Gastrocnemius medialis (tissue), 4 donors: ENCODE measurements around the gene RYR2. TPM values are rescaled to one million over a fixed set of nuclear protein-coding genes. Genes with fewer than 3 reads are reported as not detected.

Experiments
- ATAC-seq, 2 donors: fragments of 150-250 bp; one replicate each; pipeline ENCODE4 v1.9.1; 2016
- DNase-seq, 2 donors: peaks; one replicate each; pipeline ENCODE4 v3.0.0-alpha.2; 2019
- H3K27ac ChIP-seq, 4 donors: fragments of 200-600 bp; sonication (generic); 1 replicate in 1 of 4; 2 replicates in 3 of 4; pipeline ENCODE4 v1.5.1; 2016 to 2018; ENCODE audit warnings: mild to moderate bottlenecking in 2 of 4, moderate library complexity in 1 of 4
- H3K27me3 ChIP-seq, 3 donors: fragments of 200-600 bp; sonication (generic) in 2 of 3; 1 replicate in 1 of 3; 2 replicates in 2 of 3; pipeline versions ENCODE4 v1.5.1 to v1.6.0; 2016 to 2019; ENCODE audit warnings: mild to moderate bottlenecking in 1 of 3, moderate library complexity in 1 of 3
- H3K36me3 ChIP-seq, 2 donors: fragments of 200-600 bp; sonication (generic) in 1 of 2; one replicate each; pipeline ENCODE4 v1.5.1; 2017 to 2018
- H3K4me1 ChIP-seq, 2 donors: fragments of 200-600 bp; sonication (generic) in 1 of 2; one replicate each; pipeline ENCODE4 v1.5.1; 2016 to 2017; ENCODE audit warnings: mild to moderate bottlenecking in 2 of 2
- H3K4me3 ChIP-seq, 4 donors: fragments of 200-600 bp; sonication (generic) in 3 of 4; 1 replicate in 1 of 4; 2 replicates in 3 of 4; pipeline ENCODE4 v1.5.1; 2016 to 2019; ENCODE audit warnings: mild to moderate bottlenecking in 2 of 4
- H3K9me3 ChIP-seq, 3 donors: fragments of 200-600 bp; sonication (generic) in 2 of 3; 1 replicate in 1 of 3; 2 replicates in 2 of 3; pipeline ENCODE4 v1.5.1; 2016 to 2019
- POLR2A ChIP-seq, 2 donors: fragments of 450-650 bp; IDR thresholded peaks; one replicate each; pipeline ENCODE4 v1.6.1; 2017; ENCODE audit warnings: antibody characterized with exemption in 2 of 2, mild to moderate bottlenecking in 2 of 2, moderate library complexity in 2 of 2
- in situ Hi-C, 4 donors: fragments of 200-750 bp; cut with MboI; loops; one replicate each; pipeline versions ENCODE4 v1.15.0 to v1.8.0; 2017; ENCODE audit warnings: low sequenced_read_pairs in 4 of 4
- intact Hi-C: fragments of 100-400 bp; cut with DNase I; formaldehyde crosslinking; loops from one replicate; pipeline ENCODE4 v1.15.1; 2023; ENCODE audit warnings: low total_unique reads
- total RNA-seq, 4 donors: library from RNA; depleted of rRNA; stranded (reverse); fragments of >200 nt; gene quantifications; one replicate each; pipeline versions ENCODE4 v1.1.0 to v1.2.3, GENCODE V29; 2016
- TF ChIP-seq, protein P1 (sequence below), 5 experiments: fragments of 450-650 bp in 3 of 5; fragments of 200-600 bp in 2 of 5; sonication (generic) in 2 of 5; IDR thresholded peaks in 4 of 5; conservative IDR thresholded peaks in 1 of 5; 1 replicate in 4 of 5; 2 replicates in 1 of 5; pipeline ENCODE4 v1.5.1; 2016 to 2019; ENCODE audit warnings: antibody characterized with exemption in 5 of 5, mild to moderate bottlenecking in 3 of 5, moderate library complexity in 3 of 5

The RYR2 gene
- total RNA-seq, 4 donors from 2014 or later, result 0.04 to 0.16 (median 0.07) TPM

DNA sequence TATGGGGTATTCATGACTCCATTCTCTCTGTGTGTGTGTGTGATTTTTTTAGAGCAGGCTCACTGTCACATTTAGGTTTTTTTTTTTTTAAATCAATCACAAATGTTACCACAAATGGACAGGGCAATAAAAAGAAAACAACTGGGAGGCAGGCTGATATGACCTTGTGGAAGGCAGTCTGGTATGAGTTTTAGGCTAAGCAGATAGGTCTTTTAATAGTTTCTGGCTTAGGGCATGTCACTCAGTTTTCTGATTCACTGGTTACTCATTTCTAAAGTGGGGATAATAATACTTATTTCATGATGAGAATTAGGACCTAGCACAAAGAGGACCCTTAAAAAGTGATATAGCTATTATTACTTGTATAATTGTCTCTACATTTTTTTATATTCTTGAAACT, 278.9 kb downstream of the RYR2 start:
- Histone ChIP-seq H3K36me3 (no peaks in the 10 kb centered on the region), H3K27me3 (no peaks in the 10 kb centered on the region), H3K27ac (no peak overlapping the region), H3K4me3 (no peak overlapping the region), H3K4me1 (no peaks in the 10 kb centered on the region), H3K9me3 (no peaks in the 10 kb centered on the region)
- in situ Hi-C loops, result no loop called here
- no peak for TF ChIP-seq POLR2A (IDR thresholded peaks at IDR 0.05)
- TF ChIP-seq, protein P1, sequence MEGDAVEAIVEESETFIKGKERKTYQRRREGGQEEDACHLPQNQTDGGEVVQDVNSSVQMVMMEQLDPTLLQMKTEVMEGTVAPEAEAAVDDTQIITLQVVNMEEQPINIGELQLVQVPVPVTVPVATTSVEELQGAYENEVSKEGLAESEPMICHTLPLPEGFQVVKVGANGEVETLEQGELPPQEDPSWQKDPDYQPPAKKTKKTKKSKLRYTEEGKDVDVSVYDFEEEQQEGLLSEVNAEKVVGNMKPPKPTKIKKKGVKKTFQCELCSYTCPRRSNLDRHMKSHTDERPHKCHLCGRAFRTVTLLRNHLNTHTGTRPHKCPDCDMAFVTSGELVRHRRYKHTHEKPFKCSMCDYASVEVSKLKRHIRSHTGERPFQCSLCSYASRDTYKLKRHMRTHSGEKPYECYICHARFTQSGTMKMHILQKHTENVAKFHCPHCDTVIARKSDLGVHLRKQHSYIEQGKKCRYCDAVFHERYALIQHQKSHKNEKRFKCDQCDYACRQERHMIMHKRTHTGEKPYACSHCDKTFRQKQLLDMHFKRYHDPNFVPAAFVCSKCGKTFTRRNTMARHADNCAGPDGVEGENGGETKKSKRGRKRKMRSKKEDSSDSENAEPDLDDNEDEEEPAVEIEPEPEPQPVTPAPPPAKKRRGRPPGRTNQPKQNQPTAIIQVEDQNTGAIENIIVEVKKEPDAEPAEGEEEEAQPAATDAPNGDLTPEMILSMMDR (IDR thresholded peaks at IDR 0.05 in 4 of 5, conservative IDR thresholded peaks at IDR 0.05 in 1 of 5), result no peak
- DNase-seq (no peak), ATAC-seq (no peak)
- intact Hi-C loops, result no loop called here

DNA sequence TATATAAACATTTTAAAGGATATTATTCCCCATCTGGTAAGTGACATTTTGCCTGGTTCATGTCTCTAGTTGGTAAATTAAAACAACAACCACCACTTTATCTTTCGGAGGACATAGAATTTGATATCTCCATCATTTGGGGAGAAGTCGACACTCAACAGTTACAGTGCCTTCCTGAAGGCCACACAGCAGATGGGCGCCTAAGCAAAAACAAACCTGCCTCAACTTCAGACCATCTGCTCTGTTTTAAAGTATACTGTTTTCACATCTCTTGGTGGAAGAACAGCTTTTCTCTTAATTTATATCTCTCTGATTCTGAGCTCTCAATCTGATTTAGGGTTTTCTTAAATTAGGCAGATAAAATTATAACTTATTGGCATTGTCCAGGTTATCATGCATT, 282.2 kb downstream of the RYR2 start:
- Histone ChIP-seq H3K4me1 (no peaks in the 10 kb centered on the region), H3K9me3 (no peaks in the 10 kb centered on the region), H3K27ac (no peak overlapping the region), H3K27me3 (no peaks in the 10 kb centered on the region), H3K36me3 (no peaks in the 10 kb centered on the region), H3K4me3 (no peak overlapping the region)
- intact Hi-C loops (no loop called here), in situ Hi-C loops (no loop called here)
- DNase-seq, result no peak
- no peak for ATAC-seq
- TF ChIP-seq POLR2A (IDR thresholded peaks at IDR 0.05), result no peak
- TF ChIP-seq, protein P1 (IDR thresholded peaks at IDR 0.05 in 4 of 5, conservative IDR thresholded peaks at IDR 0.05 in 1 of 5), result no peak

- Histone ChIP-seq H3K36me3 (no peaks in the 10 kb centered on the region), H3K4me3 (no peak overlapping the region), H3K4me1 (no peaks in the 10 kb centered on the region), H3K27ac (no peak overlapping the region), H3K27me3 (no peaks in the 10 kb centered on the region), H3K9me3 (no peaks in the 10 kb centered on the region)
- ATAC-seq (no peak), DNase-seq (no peak)
- in situ Hi-C loops (no loop called here), intact Hi-C loops (no loop called here)
- no peak for TF ChIP-seq POLR2A (IDR thresholded peaks at IDR 0.05)
- TF ChIP-seq, protein P1 (IDR thresholded peaks at IDR 0.05 in 4 of 5, conservative IDR thresholded peaks at IDR 0.05 in 1 of 5), result no peak
These were observed 285.1 kb downstream of the RYR2 start for GRCh38 chr1:237327061-237327460.

- no peak overlapping the region for H3K4me3 ChIP-seq
- H3K36me3 ChIP-seq, result no peaks in the 10 kb centered on the region
- H3K9me3 ChIP-seq, result no peaks in the 10 kb centered on the region
- no peak overlapping the region for H3K27ac ChIP-seq
- H3K27me3 ChIP-seq, result no peaks in the 10 kb centered on the region
- H3K4me1 ChIP-seq, result no peaks in the 10 kb centered on the region
- intact Hi-C loops, result no loop called here
- DNase-seq, result no peak
- no peak for ATAC-seq
- TF ChIP-seq, protein P1 (IDR thresholded peaks at IDR 0.05 in 4 of 5, conservative IDR thresholded peaks at IDR 0.05 in 1 of 5), result no peak
- TF ChIP-seq POLR2A (IDR thresholded peaks at IDR 0.05), result no peak
- in situ Hi-C loops, result no loop called here
These were observed 298.9 kb downstream of the RYR2 start for GRCh38 chr1:237340892-237341291.

DNA sequence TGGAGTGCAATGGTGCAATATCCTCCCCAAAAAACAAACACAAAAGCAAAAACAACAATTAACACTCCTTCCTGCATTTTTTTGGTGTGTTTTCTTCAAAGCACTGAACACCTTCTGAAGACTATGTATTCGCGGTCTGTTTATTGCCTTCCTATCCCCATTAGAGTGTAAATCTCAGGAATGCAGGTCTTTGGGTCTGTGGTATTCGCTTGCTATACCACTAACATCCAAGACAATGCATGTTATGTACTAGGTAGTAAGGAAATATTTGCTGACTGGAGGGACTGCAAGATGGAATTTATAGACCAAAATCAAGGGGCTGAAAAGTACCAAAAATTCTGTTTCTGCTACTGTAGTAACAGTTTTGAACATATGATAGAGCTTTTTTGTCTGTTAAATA, 299.4 kb downstream of the RYR2 start:
- H3K27ac ChIP-seq, result no peak overlapping the region
- ATAC-seq (no peak), DNase-seq (no peak)
- H3K27me3 ChIP-seq, result no peaks in the 10 kb centered on the region
- H3K4me3 ChIP-seq, result no peak overlapping the region
- no peak for TF ChIP-seq POLR2A (IDR thresholded peaks at IDR 0.05)
- TF ChIP-seq, protein P1 (IDR thresholded peaks at IDR 0.05 in 4 of 5, conservative IDR thresholded peaks at IDR 0.05 in 1 of 5), result no peak
- intact Hi-C loops (no loop called here), in situ Hi-C loops (no loop called here)
- H3K36me3 ChIP-seq, result no peaks in the 10 kb centered on the region
- H3K4me1 ChIP-seq, result no peaks in the 10 kb centered on the region
- H3K9me3 ChIP-seq, result no peaks in the 10 kb centered on the region
